Ovary (tissue), 9 donors: ENCODE data around the gene FAM193B. TPM values are rescaled to one million over a fixed set of nuclear protein-coding genes. Genes with fewer than 3 reads are reported as not detected.
A peak's percentile ranks its signal among the peaks of the same experiment; 100 is the strongest.

Source experiments
- DNase-seq, 5 donors: peaks; one replicate each; pipeline ENCODE4 v3.0.0-alpha.2; 2019 to 2020
- H3K27ac ChIP-seq, 2 donors: fragments of 200-600 bp; one replicate each; pipeline versions ENCODE4 v1.5.1 to v1.8.0; 2019 to 2022
- H3K27me3 ChIP-seq: fragments of 200-600 bp; one replicate; pipeline ENCODE4 v1.8.0; 2022
- H3K36me3 ChIP-seq: fragments of 200-600 bp; sonication (generic); one replicate; pipeline ENCODE4 v1.5.1; 2019
- H3K4me1 ChIP-seq: one replicate; pipeline ENCODE4 v1.8.1; 2013; ENCODE audit warnings: mild to moderate bottlenecking, moderate library complexity; ENCODE audit not compliant: insufficient read depth
- H3K4me3 ChIP-seq: fragments of 200-600 bp; sonication (generic); one replicate; pipeline ENCODE4 v1.5.1; 2017
- H3K9me3 ChIP-seq, 2 donors: fragments of 200-600 bp in 1 of 2; sonication (generic) in 1 of 2; one replicate each; pipeline versions ENCODE4 v1.5.1 to v1.8.1; 2013 to 2019; ENCODE audit warnings: mild to moderate bottlenecking in 1 of 2, moderate library complexity in 1 of 2
- CTCF ChIP-seq, 3 donors: fragments of 450-650 bp in 2 of 3; fragments of 200-600 bp in 1 of 3; IDR thresholded peaks; one replicate each; pipeline versions ENCODE4 v1.5.1 to v1.8.0; 2016 to 2022; ENCODE audit warnings: antibody characterized with exemption in 3 of 3, mild to moderate bottlenecking in 1 of 3
- EP300 ChIP-seq: sonication (generic); formaldehyde crosslinking; IDR thresholded peaks from one replicate; pipeline ENCODE4 v1.6.1; 2017; ENCODE audit warnings: antibody characterized with exemption
- POLR2A ChIP-seq: fragments of 450-650 bp; IDR thresholded peaks from one replicate; pipeline ENCODE4 v1.6.1; 2017; ENCODE audit warnings: antibody characterized with exemption, mild to moderate bottlenecking, moderate library complexity
- WGBS, 3 donors: extraction: QIAGEN DNeasy Blood & Tissue Kit in 1 of 3; methylation state at CpG; one replicate each; pipeline versions ENCODE4 v1.1.5 to v1.1.7; 2013 to 2017; 5-methylcytosine and 5-hydroxymethylcytosine counted together
- intact Hi-C, 4 donors: fragments of 100-400 bp; cut with DNase I; formaldehyde crosslinking; loops; one replicate each; pipeline versions ENCODE4 v1.11.0 to v1.15.1; 2022 to 2023
- polyA plus RNA-seq, 2 donors: library from polyadenylated mRNA; stranded (reverse); fragments of 200-250 nt in 1 of 2; fragments of 350-450 nt in 1 of 2; fragmentation: Illumina TruSeq in 1 of 2; extraction: RNeasy Lipid Tissue Mini Kit (QIAGEN cat#74804) in 1 of 2; gene quantifications; one replicate each; pipeline ENCODE4 v1.2.3, GENCODE V29; 2013 to 2014
- total RNA-seq, 7 donors: library from RNA; depleted of rRNA in 2 of 7; stranded (reverse); fragments of >200 nt in 2 of 7; fragmentation: NEBNext Ultra II Directional in 3 of 7; extraction: Animal tissue kit (Norgen Biotek cat#: 25700) in 3 of 7; gene quantifications; one replicate each; pipeline versions ENCODE4 v1.1.0 to v1.2.4, GENCODE V29; 2016 to 2023
- donor health status: DM: no; HTN: no; CAD: no; lungs with moderate emphysema.
- donor health status: DM: no; HTN: no; CAD: no.
- donor health status: Bipolar disorder and iron deficiency.
- donor health status: DM: yes; HTN: yes; CAD: no.
- donor health status: DM: no; HTN: no; CAD: no.
- donor health status: DM: yes; HTN: yes; CAD: no.

The FAM193B gene
- total and polyA plus RNA-seq, 9 donors = 14.8 to 77.6 (median 64.3) TPM

GRCh38 chr5:177491429-177491945 lies 62.9 kb downstream of the FAM193B start:
- peak in 2 of 5 donors; percentile 37 to 60 for DNase-seq
- H3K36me3 ChIP-seq = no peaks in the 10 kb centered on the region
- TF ChIP-seq CTCF (IDR thresholded peaks at IDR 0.05) (peak in 2 of 3 donors; percentile 44 to 53), EP300 (no peak)
- WGBS, 3 donors = 61 to 65% (median 64%) methylated on average over 28 to 43 of the region's 43 CpGs
- H3K9me3 ChIP-seq = no peaks in the 10 kb centered on the region
- no peak overlapping the region for H3K4me3 ChIP-seq
- H3K27ac ChIP-seq = no peak overlapping the region
- H3K27me3 ChIP-seq = no peaks in the 10 kb centered on the region
- H3K4me1 ChIP-seq = peaks cover 13% of the 10 kb centered on the region
- intact Hi-C loops = loop anchor here in 1 of 4 donors (10.0 kb wide), 1 partner anchor 377 kb away; no protein-coding TSS in a partner anchor

GRCh38 chr5:177490992-177491391 lies 63.4 kb downstream of the FAM193B start:
- Histone ChIP-seq H3K4me3 (no peak overlapping the region), H3K27ac (no peak overlapping the region), H3K9me3 (no peaks in the 10 kb centered on the region), H3K36me3 (no peaks in the 10 kb centered on the region), H3K4me1 (peaks cover 13% of the 10 kb centered on the region), H3K27me3 (no peaks in the 10 kb centered on the region)
- intact Hi-C loops = loop anchor here in 1 of 4 donors (10.0 kb wide), 1 partner anchor 376 kb away; no protein-coding TSS in a partner anchor
- no peak for TF ChIP-seq EP300
- TF ChIP-seq POLR2A = no peak
- TF ChIP-seq CTCF (IDR thresholded peaks at IDR 0.05) = no peak
- WGBS, 3 donors = 84 to 88% (median 87%) methylated on average over 16 of the region's 16 CpGs
- DNase-seq = no peak

GRCh38 chr5:177490311-177490991 lies 63.9 kb downstream of the FAM193B start:
- H3K36me3 ChIP-seq = no peaks in the 10 kb centered on the region
- H3K4me1 ChIP-seq = peaks cover 8% of the 10 kb centered on the region

GRCh38 chr5:177489119-177489716 lies 65.1 kb downstream of the FAM193B start:
- no peaks in the 10 kb centered on the region for H3K36me3 ChIP-seq
- WGBS, 3 donors = 73 to 78% (median 74%) methylated on average over 26 of the region's 26 CpGs
- no peaks in the 10 kb centered on the region for H3K4me1 ChIP-seq

More at GRCh38 chr5:177490311-177490991, 63.9 kb downstream of the FAM193B start:
- TF ChIP-seq EP300 (no peak), CTCF (IDR thresholded peaks at IDR 0.05) (no peak), POLR2A (no peak)
- intact Hi-C loops = loop anchor here in 1 of 4 donors (10.0 kb wide), 1 partner anchor 376 kb away; no protein-coding TSS in a partner anchor
- no peaks in the 10 kb centered on the region for H3K9me3 ChIP-seq
- 76 to 81% (median 78%) methylated on average over 15 of the region's 15 CpGs for WGBS, 3 donors
- no peak overlapping the region for H3K4me3 ChIP-seq
- no peak overlapping the region for H3K27ac ChIP-seq
- no peak for DNase-seq
- no peaks in the 10 kb centered on the region for H3K27me3 ChIP-seq

More at GRCh38 chr5:177489119-177489716, 65.1 kb downstream of the FAM193B start:
- intact Hi-C loops = no loop called here
- Histone ChIP-seq H3K4me3 (no peak overlapping the region), H3K27me3 (no peaks in the 10 kb centered on the region), H3K9me3 (no peaks in the 10 kb centered on the region), H3K27ac (no peak overlapping the region)
- TF ChIP-seq POLR2A (no peak), CTCF (IDR thresholded peaks at IDR 0.05) (no peak)
- DNase-seq = no peak
